GM12865 (cell line): ENCODE results near the gene HOXB3.
A peak's percentile ranks its signal among the peaks of the same experiment; 100 is the strongest.

Experiments
- DNase-seq: peaks from one replicate; pipeline ENCODE4 v3.0.0; 2010; ENCODE audit warnings: low read depth
- H3K4me3 ChIP-seq: 2 replicates; pipeline ENCODE4 v1.5.1; 2011; ENCODE audit warnings: mild to moderate bottlenecking, low read depth, low read length, control low read depth
- TF ChIP-seq, protein P1 (sequence below): IDR thresholded peaks from 2 replicates; pipeline ENCODE4 v1.5.1; 2011; ENCODE audit warnings: low read length, control low read depth, low read depth, inconsistent platforms; ENCODE audit not compliant: insufficient read depth; ENCODE audit errors: missing control alignments

The HOXB3 gene

DNA sequence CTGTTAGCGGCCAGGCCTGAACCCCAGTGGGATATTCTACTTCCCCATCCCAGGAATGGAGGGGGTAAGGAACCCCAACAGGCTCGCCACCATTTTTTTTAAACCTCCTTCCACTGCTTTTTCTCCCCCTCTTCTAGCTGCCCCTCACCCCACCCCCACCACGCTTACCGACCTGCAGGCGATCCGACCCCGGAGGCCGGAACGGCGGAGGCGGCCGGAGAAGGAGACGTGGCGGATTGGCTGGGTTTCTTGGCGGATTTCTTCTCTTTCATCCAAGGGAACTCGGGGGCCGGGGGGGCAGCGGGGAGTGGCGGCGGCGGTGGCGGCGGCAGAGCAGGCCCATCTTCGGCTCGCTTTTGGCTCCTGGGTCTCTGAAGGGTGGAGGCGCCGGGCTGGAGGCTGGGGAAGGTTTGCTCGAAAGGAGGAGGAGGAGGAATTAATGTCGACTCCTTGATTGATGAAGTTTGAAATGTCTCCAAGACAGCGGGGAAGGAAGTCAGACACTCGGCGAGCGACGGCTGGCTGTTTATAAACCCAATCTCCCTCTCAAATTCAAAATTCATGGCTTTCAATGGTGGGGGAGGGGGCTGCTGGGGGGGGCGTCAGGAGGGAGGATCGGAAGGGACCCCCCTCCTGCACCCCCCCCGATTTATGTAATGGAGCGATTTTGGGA, 45.6 kb downstream of the HOXB3 start:
- DNase-seq = no peak
- no peak overlapping the region for H3K4me3 ChIP-seq
- TF ChIP-seq, protein P1, sequence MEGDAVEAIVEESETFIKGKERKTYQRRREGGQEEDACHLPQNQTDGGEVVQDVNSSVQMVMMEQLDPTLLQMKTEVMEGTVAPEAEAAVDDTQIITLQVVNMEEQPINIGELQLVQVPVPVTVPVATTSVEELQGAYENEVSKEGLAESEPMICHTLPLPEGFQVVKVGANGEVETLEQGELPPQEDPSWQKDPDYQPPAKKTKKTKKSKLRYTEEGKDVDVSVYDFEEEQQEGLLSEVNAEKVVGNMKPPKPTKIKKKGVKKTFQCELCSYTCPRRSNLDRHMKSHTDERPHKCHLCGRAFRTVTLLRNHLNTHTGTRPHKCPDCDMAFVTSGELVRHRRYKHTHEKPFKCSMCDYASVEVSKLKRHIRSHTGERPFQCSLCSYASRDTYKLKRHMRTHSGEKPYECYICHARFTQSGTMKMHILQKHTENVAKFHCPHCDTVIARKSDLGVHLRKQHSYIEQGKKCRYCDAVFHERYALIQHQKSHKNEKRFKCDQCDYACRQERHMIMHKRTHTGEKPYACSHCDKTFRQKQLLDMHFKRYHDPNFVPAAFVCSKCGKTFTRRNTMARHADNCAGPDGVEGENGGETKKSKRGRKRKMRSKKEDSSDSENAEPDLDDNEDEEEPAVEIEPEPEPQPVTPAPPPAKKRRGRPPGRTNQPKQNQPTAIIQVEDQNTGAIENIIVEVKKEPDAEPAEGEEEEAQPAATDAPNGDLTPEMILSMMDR = no peak

- no peak for DNase-seq
- peak overlapping the region; percentile 33; the same call in 1 of the 2 replicates for H3K4me3 ChIP-seq
- TF ChIP-seq, protein P1 = no peak
These were observed 46.1 kb downstream of the HOXB3 start for GRCh38 chr17:48543854-48544348.

DNA sequence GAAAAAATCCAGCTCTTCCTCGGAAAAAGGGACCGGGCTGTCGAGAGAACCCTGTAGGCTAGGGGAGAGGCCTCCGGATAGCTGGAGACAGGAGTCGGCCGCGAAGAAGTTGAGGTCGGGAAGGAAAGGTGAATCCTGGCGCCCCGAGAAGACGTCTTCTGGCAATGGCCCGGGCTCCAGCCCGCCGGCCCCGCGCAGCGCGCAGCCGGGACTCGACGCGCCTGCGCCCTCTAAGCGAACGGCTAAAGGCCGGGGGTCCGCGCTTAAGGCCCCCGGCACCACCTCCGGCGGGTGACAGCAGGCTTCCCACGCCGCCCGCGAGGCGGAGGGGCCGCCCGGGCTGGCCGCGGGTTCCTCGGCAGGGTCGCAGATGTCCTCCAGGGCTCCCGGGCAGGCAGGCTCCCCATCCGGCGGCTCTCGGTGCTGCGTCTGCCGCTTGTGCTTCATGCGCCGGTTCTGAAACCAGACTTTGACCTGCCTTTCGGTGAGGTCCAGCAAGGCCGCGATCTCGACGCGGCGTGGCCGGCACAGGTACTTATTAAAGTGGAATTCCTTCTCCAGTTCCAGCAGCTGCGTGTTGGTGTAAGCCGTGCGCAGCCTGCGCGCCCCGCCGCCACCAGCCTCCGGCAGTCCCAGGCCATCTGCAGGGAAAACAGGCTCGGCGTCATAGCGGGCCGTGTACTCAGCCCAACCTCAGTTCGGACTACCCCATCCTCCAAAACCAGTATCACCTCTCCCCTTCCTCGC, 46.8 kb downstream of the HOXB3 start:
- H3K4me3 ChIP-seq = peak overlapping the region; percentile 33
- TF ChIP-seq, protein P1 = peak; percentile 16
- peak; percentile 56 for DNase-seq

GRCh38 chr17:48542698-48543106, 47.3 kb downstream of the HOXB3 start:
- DNase-seq = no peak
- H3K4me3 ChIP-seq = peak overlapping the region; percentile 33
- TF ChIP-seq, protein P1 = no peak

GRCh38 chr17:48542114-48542656, 47.9 kb downstream of the HOXB3 start:
- TF ChIP-seq, protein P1 = no peak
- no peak overlapping the region for H3K4me3 ChIP-seq
- DNase-seq = no peak

- DNase-seq = no peak
- TF ChIP-seq, protein P1 = no peak
- no peak overlapping the region for H3K4me3 ChIP-seq
These were observed 48.4 kb downstream of the HOXB3 start for GRCh38 chr17:48541577-48542113.
